Measurements from ENCODE around the gene PTGS1. TPM values are rescaled to one million over a fixed set of nuclear protein-coding genes. Genes with fewer than 3 reads are reported as not detected.
A peak's percentile ranks its signal among the peaks of the same experiment; 100 is the strongest.

PTGS1 gene
- polyA plus RNA-seq, 1 of the 3 experiments (the other 2 are of a cell fraction), result 5.4 TPM

DNA sequence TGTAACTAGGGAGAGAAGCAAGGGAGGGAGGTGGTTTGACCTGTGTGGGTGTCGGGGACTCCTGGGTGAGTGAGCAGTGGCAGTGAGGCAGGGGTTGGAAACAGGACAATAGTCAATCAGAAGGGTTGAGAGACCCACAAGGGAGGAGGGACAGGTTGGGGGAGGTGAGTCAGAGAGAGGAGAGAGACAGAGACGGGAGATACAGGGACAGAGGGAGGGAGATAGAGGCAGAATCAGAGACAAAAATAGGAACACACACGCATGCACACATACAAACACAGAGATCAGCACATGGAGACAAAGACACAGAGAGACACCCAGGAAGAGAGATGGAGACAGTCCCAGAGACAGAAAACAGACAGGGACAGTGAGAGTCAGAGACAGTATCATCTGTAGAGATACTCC lies 39.3 kb upstream of the PTGS1 start:
- H3K4me1 ChIP-seq (ENCODE audit: control insufficient read depth in 1 of 2, insufficient read depth in 2 of 2, low read depth in 1 of 2, low read length in 1 of 2), result peaks cover 0 to 3% of the 10 kb centered on the region in 2 experiments; a peak in 1 of 4 replicates
- H3K9ac ChIP-seq, result no peak overlapping the region
- H3K4me3 ChIP-seq (ENCODE audit: low read depth in 2 of 2, low read length in 1 of 2), result no peak overlapping the region
- H3K9me2 ChIP-seq, result no peaks in the 10 kb centered on the region
- no peaks in the 10 kb centered on the region for H3K9me3 ChIP-seq
- 89% methylated on average over 3 of the region's 3 CpGs for WGBS (ENCODE audit: low lambda C conversion rate)
- no peak for DNase-seq
- CTCF ChIA-PET, result interaction anchor here (0.8 to 1.5 kb wide), 3 partner anchors 19 to 209 kb away, joined by 4 to 5 read pairs (median 5); no protein-coding TSS in a partner anchor
- no peak overlapping the region for H3K4me2 ChIP-seq
- POLR2A ChIA-PET, result no interaction called here
- no peak overlapping the region for H2AFZ ChIP-seq (ENCODE audit: low read depth)
- H3K27me3 ChIP-seq (ENCODE audit: insufficient read depth), result no peaks in the 10 kb centered on the region
- no peak overlapping the region for H3K27ac ChIP-seq (ENCODE audit: low read depth in 2 of 2, low read length in 1 of 2)
- H3F3A ChIP-seq (replicated peaks; ENCODE audit: insufficient read depth), result no peaks in the 10 kb centered on the region
- no peaks in the 10 kb centered on the region for H3K79me2 ChIP-seq (ENCODE audit: insufficient read depth)
- peaks cover 8 to 15% of the 10 kb centered on the region in 2 experiments for H3K36me3 ChIP-seq (replicated peaks in 1 of 2; ENCODE audit: control insufficient read depth in 1 of 2, insufficient read depth in 2 of 2, low read length in 1 of 2)
- TF ChIP-seq JUND (IDR thresholded peaks at IDR 0.05), result no peak
- TF ChIP-seq, protein P1, sequence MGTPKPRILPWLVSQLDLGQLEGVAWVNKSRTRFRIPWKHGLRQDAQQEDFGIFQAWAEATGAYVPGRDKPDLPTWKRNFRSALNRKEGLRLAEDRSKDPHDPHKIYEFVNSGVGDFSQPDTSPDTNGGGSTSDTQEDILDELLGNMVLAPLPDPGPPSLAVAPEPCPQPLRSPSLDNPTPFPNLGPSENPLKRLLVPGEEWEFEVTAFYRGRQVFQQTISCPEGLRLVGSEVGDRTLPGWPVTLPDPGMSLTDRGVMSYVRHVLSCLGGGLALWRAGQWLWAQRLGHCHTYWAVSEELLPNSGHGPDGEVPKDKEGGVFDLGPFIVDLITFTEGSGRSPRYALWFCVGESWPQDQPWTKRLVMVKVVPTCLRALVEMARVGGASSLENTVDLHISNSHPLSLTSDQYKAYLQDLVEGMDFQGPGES (IDR thresholded peaks at IDR 0.05; ENCODE audit: low read depth, low read length), result no peak
- TF ChIP-seq FOXM1 (IDR thresholded peaks at IDR 0.05; ENCODE audit: low read depth), result no peak
- no peak for TF ChIP-seq GABPA (IDR thresholded peaks at IDR 0.05; ENCODE audit: low read depth)
- H4K20me1 ChIP-seq (ENCODE audit: insufficient read depth), result no peaks in the 10 kb centered on the region

DNA sequence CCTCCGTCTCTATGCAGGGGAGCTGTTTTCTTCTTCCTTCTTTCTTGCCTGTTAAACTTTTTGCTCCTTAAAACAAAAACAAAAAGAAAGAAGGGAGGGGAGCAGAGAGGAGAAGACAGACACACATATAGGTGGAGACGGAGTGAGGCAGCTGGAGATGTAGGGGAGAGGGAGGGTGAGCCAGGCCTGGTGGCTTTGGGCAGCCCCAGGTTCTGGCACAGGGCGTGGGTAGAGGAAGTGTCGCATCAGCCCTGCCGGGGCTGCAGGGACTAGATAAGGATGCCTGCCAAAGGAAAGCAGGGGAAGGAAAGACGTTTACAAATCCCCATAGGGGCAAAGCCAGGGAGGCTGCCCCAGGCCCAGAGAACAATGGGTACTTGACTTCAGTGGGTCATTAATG lies 38.7 kb upstream of the PTGS1 start:
- ChIA-PET POLR2A (no interaction called here), CTCF (interaction anchor here (0.8 to 1.3 kb wide), 3 partner anchors 18 to 233 kb away, joined by 4 to 5 read pairs (median 4); no protein-coding TSS in a partner anchor)
- no peaks in the 10 kb centered on the region for H4K20me1 ChIP-seq (ENCODE audit: insufficient read depth)
- peak; percentile 56 for DNase-seq
- H3K27ac ChIP-seq (ENCODE audit: low read depth in 2 of 2, low read length in 1 of 2), result no peak overlapping the region
- no peak overlapping the region for H3K4me3 ChIP-seq (ENCODE audit: low read depth in 2 of 2, low read length in 1 of 2)
- no peaks in the 10 kb centered on the region for H3K9me3 ChIP-seq
- H3K4me2 ChIP-seq, result no peak overlapping the region
- peaks cover 0 to 3% of the 10 kb centered on the region in 2 experiments; a peak in 1 of 4 replicates for H3K4me1 ChIP-seq (ENCODE audit: control insufficient read depth in 1 of 2, insufficient read depth in 2 of 2, low read depth in 1 of 2, low read length in 1 of 2)
- H3K79me2 ChIP-seq (ENCODE audit: insufficient read depth), result no peaks in the 10 kb centered on the region
- H2AFZ ChIP-seq (ENCODE audit: low read depth), result no peak overlapping the region
- TF ChIP-seq ELF1 (IDR thresholded peaks at IDR 0.05) (no peak), FOXM1 (IDR thresholded peaks at IDR 0.05; ENCODE audit: low read depth) (no peak), NFIC (IDR thresholded peaks at IDR 0.05; ENCODE audit: borderline replicate concordance) (no peak), FOSL2 (IDR thresholded peaks at IDR 0.05; ENCODE audit: borderline replicate concordance, low read depth) (no peak), RCOR1 (IDR thresholded peaks at IDR 0.05; ENCODE audit: low read length) (no peak), MXI1 (IDR thresholded peaks at IDR 0.05; ENCODE audit: low read depth, low read length) (no peak), EZH2phosphoT487 (IDR thresholded peaks at IDR 0.05; ENCODE audit: borderline replicate concordance, low read depth) (no peak), TCF12 (IDR thresholded peaks at IDR 0.05) (no peak), POLR2AphosphoS5 (IDR thresholded peaks at IDR 0.05; ENCODE audit: low read depth, low read length) (no peak), GABPA (IDR thresholded peaks at IDR 0.05; ENCODE audit: low read depth) (no peak), SIN3A (IDR thresholded peaks at IDR 0.05; ENCODE audit: borderline replicate concordance, low read depth, low read length) (no peak), RFX5 (IDR thresholded peaks at IDR 0.05; ENCODE audit: low read length) (no peak), JUND (IDR thresholded peaks at IDR 0.05) (no peak), EP300 (IDR thresholded peaks at IDR 0.05; ENCODE audit: borderline replicate concordance in 1 of 2, low read depth in 1 of 2, low read length in 1 of 2) (no peak), YY1 (IDR thresholded peaks at IDR 0.05; ENCODE audit: low read depth) (no peak), MEF2A (IDR thresholded peaks at IDR 0.05; ENCODE audit: borderline replicate concordance, low read depth) (no peak)
- TF ChIP-seq, protein P2, sequence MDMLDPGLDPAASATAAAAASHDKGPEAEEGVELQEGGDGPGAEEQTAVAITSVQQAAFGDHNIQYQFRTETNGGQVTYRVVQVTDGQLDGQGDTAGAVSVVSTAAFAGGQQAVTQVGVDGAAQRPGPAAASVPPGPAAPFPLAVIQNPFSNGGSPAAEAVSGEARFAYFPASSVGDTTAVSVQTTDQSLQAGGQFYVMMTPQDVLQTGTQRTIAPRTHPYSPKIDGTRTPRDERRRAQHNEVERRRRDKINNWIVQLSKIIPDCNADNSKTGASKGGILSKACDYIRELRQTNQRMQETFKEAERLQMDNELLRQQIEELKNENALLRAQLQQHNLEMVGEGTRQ (IDR thresholded peaks at IDR 0.05; ENCODE audit: borderline replicate concordance, low read depth, low read length), result no peak
- TF ChIP-seq, protein P3, sequence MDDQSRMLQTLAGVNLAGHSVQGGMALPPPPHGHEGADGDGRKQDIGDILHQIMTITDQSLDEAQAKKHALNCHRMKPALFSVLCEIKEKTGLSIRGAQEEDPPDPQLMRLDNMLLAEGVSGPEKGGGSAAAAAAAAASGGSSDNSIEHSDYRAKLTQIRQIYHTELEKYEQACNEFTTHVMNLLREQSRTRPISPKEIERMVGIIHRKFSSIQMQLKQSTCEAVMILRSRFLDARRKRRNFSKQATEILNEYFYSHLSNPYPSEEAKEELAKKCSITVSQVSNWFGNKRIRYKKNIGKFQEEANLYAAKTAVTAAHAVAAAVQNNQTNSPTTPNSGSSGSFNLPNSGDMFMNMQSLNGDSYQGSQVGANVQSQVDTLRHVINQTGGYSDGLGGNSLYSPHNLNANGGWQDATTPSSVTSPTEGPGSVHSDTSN (IDR thresholded peaks at IDR 0.05), result no peak
- TF ChIP-seq, protein P4, sequence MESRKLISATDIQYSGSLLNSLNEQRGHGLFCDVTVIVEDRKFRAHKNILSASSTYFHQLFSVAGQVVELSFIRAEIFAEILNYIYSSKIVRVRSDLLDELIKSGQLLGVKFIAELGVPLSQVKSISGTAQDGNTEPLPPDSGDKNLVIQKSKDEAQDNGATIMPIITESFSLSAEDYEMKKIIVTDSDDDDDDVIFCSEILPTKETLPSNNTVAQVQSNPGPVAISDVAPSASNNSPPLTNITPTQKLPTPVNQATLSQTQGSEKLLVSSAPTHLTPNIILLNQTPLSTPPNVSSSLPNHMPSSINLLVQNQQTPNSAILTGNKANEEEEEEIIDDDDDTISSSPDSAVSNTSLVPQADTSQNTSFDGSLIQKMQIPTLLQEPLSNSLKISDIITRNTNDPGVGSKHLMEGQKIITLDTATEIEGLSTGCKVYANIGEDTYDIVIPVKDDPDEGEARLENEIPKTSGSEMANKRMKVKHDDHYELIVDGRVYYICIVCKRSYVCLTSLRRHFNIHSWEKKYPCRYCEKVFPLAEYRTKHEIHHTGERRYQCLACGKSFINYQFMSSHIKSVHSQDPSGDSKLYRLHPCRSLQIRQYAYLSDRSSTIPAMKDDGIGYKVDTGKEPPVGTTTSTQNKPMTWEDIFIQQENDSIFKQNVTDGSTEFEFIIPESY (IDR thresholded peaks at IDR 0.05; ENCODE audit: borderline replicate concordance, low read depth), result no peak
- peaks cover 5 to 10% of the 10 kb centered on the region in 2 experiments for H3K36me3 ChIP-seq (replicated peaks in 1 of 2; ENCODE audit: control insufficient read depth in 1 of 2, insufficient read depth in 2 of 2, low read length in 1 of 2)
- 64% methylated on average over 6 of the region's 6 CpGs for WGBS (ENCODE audit: low lambda C conversion rate)
- H3K9ac ChIP-seq, result no peak overlapping the region
- H3K27me3 ChIP-seq (ENCODE audit: insufficient read depth), result no peaks in the 10 kb centered on the region
- no peaks in the 10 kb centered on the region for H3F3A ChIP-seq (replicated peaks; ENCODE audit: insufficient read depth)
- H3K9me2 ChIP-seq, result no peaks in the 10 kb centered on the region
